HCT116 (cell line): ENCODE results near the gene TUBB6. TPM values are rescaled to one million over a fixed set of nuclear protein-coding genes. Genes with fewer than 3 reads are reported as not detected.
A peak's percentile ranks its signal among the peaks of the same experiment; 100 is the strongest.

Experiments used
- ATAC-seq: fragments of 200-7000 bp; cut with Tn5 transposase; 2 replicates; pipeline ENCODE4 v1.9.1; 2020; ENCODE audit warnings: mild to moderate bottlenecking, moderate library complexity
- BruUV-seq: library from RNA; stranded (reverse); fragments of 400-500 nt; replicated peaks from 2 replicates; lab custom pipeline; 2021; lab: Mats Ljungman, UMichigan
- CTCF ChIA-PET: fragments of 300-600 bp; sonication (Branson Sonifier 250); formaldehyde crosslinking; loops from one replicate; lab custom pipeline; 2021; ENCODE audit warnings: antibody characterized with exemption; lab: Charles Lee
- POLR2A ChIA-PET: fragments of 300-600, 350-600 bp; sonication (Branson Sonifier 250); formaldehyde crosslinking; loops from one replicate; lab custom pipeline; 2021; ENCODE audit warnings: antibody characterized with exemption; lab: Charles Lee
- RAD21 ChIA-PET, 2 experiments: fragments of 300-600 bp; sonication (Branson Sonifier 250); formaldehyde crosslinking; loops; one replicate each; lab custom pipeline; 2023; ENCODE audit warnings: low total read pairs in 2 of 2; ENCODE audit not compliant: uncharacterized antibody in 2 of 2, unreplicated experiment in 2 of 2, low non-redundant PET in 1 of 2; lab: Charles Lee
- DNase-seq: peaks from one replicate; pipeline ENCODE4 v3.0.0-alpha.2; 2010; ENCODE audit warnings: low read depth, low spot score
- H2AFZ ChIP-seq: fragments of 200-600 bp; shearing (Covaris generic), sonication (generic); 2 replicates; pipeline ENCODE4 v1.6.1; 2017; ENCODE audit warnings: low read depth, mixed run types, mixed read lengths, antibody characterized with exemption, low read length; ENCODE audit not compliant: poor library complexity, severe bottlenecking
- H3K27ac ChIP-seq: 2 replicates; pipeline ENCODE4 v1.5.1; 2012; ENCODE audit warnings: low read depth, low read length
- H3K27me3 ChIP-seq: fragments of 200-600 bp; sonication (generic); 2 replicates; pipeline ENCODE4 v1.6.1; 2016; ENCODE audit warnings: mixed run types, low read length, mixed read lengths; ENCODE audit not compliant: insufficient read depth
- H3K36me3 ChIP-seq, 2 experiments: fragments of 200-500 bp in 1 of 2; fragments of 200-600 bp in 1 of 2; sonication (Bioruptor generic) in 1 of 2; sonication (generic) in 1 of 2; 2 replicates each; pipeline versions ENCODE4 v1.5.1 to v1.6.1; 2014 to 2016; ENCODE audit warnings: low read length in 2 of 2, inconsistent platforms in 1 of 2, mixed read lengths in 1 of 2, mixed run types in 1 of 2; ENCODE audit not compliant: insufficient read depth in 2 of 2, control insufficient read depth in 1 of 2
- H3K4me1 ChIP-seq, 2 experiments: fragments of 200-600 bp in 1 of 2; sonication (generic) in 1 of 2; 2 replicates each; pipeline versions ENCODE4 v1.5.1 to v1.6.1; 2012 to 2017; ENCODE audit warnings: low read length in 2 of 2, inconsistent platforms in 1 of 2, mild to moderate bottlenecking in 1 of 2, mixed read lengths in 1 of 2, mixed run types in 1 of 2, moderate library complexity in 1 of 2; ENCODE audit not compliant: insufficient read depth in 2 of 2, control insufficient read depth in 1 of 2
- H3K4me2 ChIP-seq: fragments of 200-600 bp; sonication (generic); 2 replicates; pipeline ENCODE4 v1.6.1; 2017; ENCODE audit warnings: mixed run types, low read length, mixed read lengths
- H3K4me3 ChIP-seq, 2 experiments: fragments of 200-600 bp in 1 of 2; sonication (generic) in 1 of 2; replicated peaks in 1 of 2; 2 replicates each; pipeline ENCODE4 v1.5.1; 2011 to 2016; ENCODE audit warnings: low read length in 2 of 2, control low read depth in 1 of 2, low read depth in 1 of 2, mild to moderate bottlenecking in 1 of 2, mixed read lengths in 1 of 2, mixed run types in 1 of 2
- H3K79me2 ChIP-seq: fragments of 200-600 bp; sonication (generic); 2 replicates; pipeline ENCODE4 v1.6.1; 2017; ENCODE audit warnings: mild to moderate bottlenecking, mixed run types, low read length, moderate library complexity, mixed read lengths; ENCODE audit not compliant: insufficient read depth
- H3K9ac ChIP-seq: fragments of 200-600 bp; sonication (generic); 2 replicates; pipeline ENCODE4 v1.6.1; 2016; ENCODE audit warnings: low read length, mixed read lengths
- H3K9me2 ChIP-seq: fragments of 200-600 bp; sonication (generic), shearing (Covaris generic); 2 replicates; pipeline ENCODE4 v1.6.1; 2017; ENCODE audit warnings: mixed run types, mild to moderate bottlenecking, moderate library complexity; ENCODE audit not compliant: insufficient read depth
- H3K9me3 ChIP-seq, 2 experiments: fragments of 200-500 bp in 1 of 2; fragments of 200-600 bp in 1 of 2; sonication (Bioruptor generic) in 1 of 2; sonication (generic) in 1 of 2; 2 replicates each; pipeline ENCODE4 v1.6.1; 2014 to 2017; ENCODE audit warnings: low read length in 2 of 2, mixed read lengths in 2 of 2, inconsistent platforms in 1 of 2, low read depth in 1 of 2, mild to moderate bottlenecking in 1 of 2, mixed run types in 1 of 2, moderate library complexity in 1 of 2; ENCODE audit not compliant: control insufficient read depth in 1 of 2, insufficient read depth in 1 of 2
- H4K20me1 ChIP-seq: fragments of 200-600 bp; sonication (generic), shearing (Covaris generic); 2 replicates; pipeline ENCODE4 v1.6.1; 2017; ENCODE audit warnings: mixed run types, mild to moderate bottlenecking, moderate library complexity; ENCODE audit not compliant: insufficient read depth
- CBX3 ChIP-seq: IDR thresholded peaks from 2 replicates; pipeline ENCODE4 v1.6.1; 2012; ENCODE audit warnings: low read depth
- CTCF ChIP-seq, 3 experiments: fragments of 200-600 bp in 1 of 3; sonication (generic) in 1 of 3; IDR thresholded peaks in 2 of 3; conservative IDR thresholded peaks in 1 of 3; 2 replicates each; pipeline ENCODE4 v1.5.1; 2012 to 2017; ENCODE audit warnings: low read depth in 2 of 3, low read length in 2 of 3, antibody characterized with exemption in 1 of 3, borderline replicate concordance in 1 of 3, control low read depth in 1 of 3, mild to moderate bottlenecking in 1 of 3, mixed read lengths in 1 of 3, mixed run types in 1 of 3, moderate library complexity in 1 of 3; ENCODE audit not compliant: insufficient read depth in 1 of 3
- FOSL1 ChIP-seq: IDR thresholded peaks from 2 replicates; pipeline ENCODE4 v1.6.1; 2012; ENCODE audit warnings: low read depth
- JUND ChIP-seq: IDR thresholded peaks from 2 replicates; pipeline ENCODE4 v1.6.1; 2012
- MAX ChIP-seq: IDR thresholded peaks from 2 replicates; pipeline ENCODE4 v1.6.1; 2012
- REST ChIP-seq: IDR thresholded peaks from 2 replicates; pipeline ENCODE4 v1.6.1; 2012; ENCODE audit warnings: low read depth
- SP1 ChIP-seq: IDR thresholded peaks from 2 replicates; pipeline ENCODE4 v1.6.1; 2012; ENCODE audit warnings: low read depth
- SRF ChIP-seq: IDR thresholded peaks from 2 replicates; pipeline ENCODE4 v1.6.1; 2012; ENCODE audit warnings: low read depth
- ZBTB33 ChIP-seq: IDR thresholded peaks from 2 replicates; pipeline ENCODE4 v1.6.1; 2011; ENCODE audit warnings: mild to moderate bottlenecking, low read length, moderate library complexity; ENCODE audit not compliant: insufficient replicate concordance; ENCODE audit errors: extremely low read depth
- intact Hi-C: fragments of 100-400 bp; cut with micrococcal nuclease; formaldehyde crosslinking; loops from 2 replicates; pipeline ENCODE4 v1.10.0; 2022
- total RNA-seq: library from RNA; stranded (reverse); gene quantifications from one replicate; pipeline ENCODE4 v1.2.1, GENCODE V29; 2021; ENCODE audit not compliant: unreplicated experiment

Gene TUBB6
- total RNA-seq, 1 experiment from 2014 or later: 87.4 TPM

GRCh38 chr18:12295389-12296086 is 12.5 kb upstream of the TUBB6 start:
- no peaks in the 10 kb centered on the region for H3K27me3 ChIP-seq
- no TSS peak for BruUV-seq
- 0 out of 2 replicates have a peak overlapping the region, but pooled peaks have one; percentile 4 for H3K4me2 ChIP-seq
- intact Hi-C loops: no loop called here
- peaks cover 0 to 14% of the 10 kb centered on the region in 2 experiments; a peak in 1 of 4 replicates for H3K4me1 ChIP-seq
- H3K36me3 ChIP-seq: no peaks in the 10 kb centered on the region
- H3K9ac ChIP-seq: no peak overlapping the region
- no peaks in the 10 kb centered on the region for H3K9me2 ChIP-seq
- POLR2A ChIA-PET: interaction anchor here (1.2 kb wide), 1 partner anchor 12 kb away, joined by 3 read pairs; no protein-coding TSS in a partner anchor
- CTCF ChIA-PET: interaction anchor here (1.0 to 1.2 kb wide), 2 partner anchors 23 to 32 kb away, joined by 3 read pairs; no protein-coding TSS in a partner anchor
- RAD21 ChIA-PET: interaction anchor here in 1 of 2 experiments (0.7 kb wide), 1 partner anchor 653 kb away, joined by 4 read pairs; no protein-coding TSS in a partner anchor
- TF ChIP-seq MAX: no peak
- no peak for TF ChIP-seq JUND
- TF ChIP-seq ZBTB33: no peak
- TF ChIP-seq FOSL1: no peak
- TF ChIP-seq SRF: no peak
- TF ChIP-seq CBX3: no peak
- TF ChIP-seq REST: no peak
- TF ChIP-seq CTCF (IDR thresholded peaks at IDR 0.05 in 2 of 3, conservative IDR thresholded peaks at IDR 0.05 in 1 of 3; ENCODE audit: borderline replicate concordance in 1 of 3, insufficient read depth in 1 of 3, low read depth in 2 of 3, low read length in 2 of 3): no peak
- TF ChIP-seq SP1: no peak
- no peaks in the 10 kb centered on the region for H4K20me1 ChIP-seq
- ATAC-seq (no peak), DNase-seq (no peak)
- H3K79me2 ChIP-seq: no peaks in the 10 kb centered on the region
- no peak overlapping the region for H3K4me3 ChIP-seq
- H2AFZ ChIP-seq: no peak overlapping the region
- no peaks in the 10 kb centered on the region for H3K9me3 ChIP-seq
- H3K27ac ChIP-seq: no peak overlapping the region
